Ascending aorta (tissue), 2 donors: ENCODE results near the gene PEX19. TPM values are rescaled to one million over a fixed set of nuclear protein-coding genes. Genes with fewer than 3 reads are reported as not detected.

Source experiments
- DNase-seq, 2 donors: peaks; one replicate each; pipeline ENCODE4 v3.0.0-alpha.2; 2019; ENCODE audit warnings: low spot score in 2 of 2
- H3K27ac ChIP-seq, 2 donors: fragments of 200-600 bp; sonication (generic); one replicate each; pipeline ENCODE4 v1.5.1; 2016 to 2017; ENCODE audit warnings: mild to moderate bottlenecking in 1 of 2
- H3K27me3 ChIP-seq: fragments of 200-600 bp; sonication (generic); one replicate; pipeline ENCODE4 v1.5.1; 2017
- H3K36me3 ChIP-seq, 2 donors: fragments of 200-600 bp; sonication (generic); one replicate each; pipeline ENCODE4 v1.5.1; 2016
- H3K4me1 ChIP-seq, 2 donors: fragments of 200-600 bp; sonication (generic); one replicate each; pipeline ENCODE4 v1.5.1; 2016 to 2017; ENCODE audit warnings: mild to moderate bottlenecking in 1 of 2
- H3K4me3 ChIP-seq, 2 donors: fragments of 200-600 bp; sonication (generic); one replicate each; pipeline ENCODE4 v1.5.1; 2016 to 2017; ENCODE audit warnings: mild to moderate bottlenecking in 1 of 2
- H3K9me3 ChIP-seq, 2 donors: fragments of 200-600 bp; sonication (generic); one replicate each; pipeline ENCODE4 v1.5.1; 2016
- intact Hi-C: fragments of 100-400 bp; cut with DNase I; formaldehyde crosslinking; loops from one replicate; pipeline ENCODE4 v1.15.1; 2023
- total RNA-seq: library from RNA; depleted of rRNA; stranded (reverse); fragments of >200 nt; gene quantifications from one replicate; pipeline ENCODE4 v1.1.0, GENCODE V29; 2016
- TF ChIP-seq, protein P1 (sequence below), 3 experiments: fragments of 200-600 bp in 2 of 3; fragments of 450-650 bp in 1 of 3; sonication (generic) in 2 of 3; IDR thresholded peaks; one replicate each; pipeline ENCODE4 v1.5.1; 2016 to 2019; ENCODE audit warnings: antibody characterized with exemption in 3 of 3, mild to moderate bottlenecking in 1 of 3, moderate library complexity in 1 of 3

Gene PEX19
- total RNA-seq, 1 donor from 2014 or later = 36.6 TPM

DNA sequence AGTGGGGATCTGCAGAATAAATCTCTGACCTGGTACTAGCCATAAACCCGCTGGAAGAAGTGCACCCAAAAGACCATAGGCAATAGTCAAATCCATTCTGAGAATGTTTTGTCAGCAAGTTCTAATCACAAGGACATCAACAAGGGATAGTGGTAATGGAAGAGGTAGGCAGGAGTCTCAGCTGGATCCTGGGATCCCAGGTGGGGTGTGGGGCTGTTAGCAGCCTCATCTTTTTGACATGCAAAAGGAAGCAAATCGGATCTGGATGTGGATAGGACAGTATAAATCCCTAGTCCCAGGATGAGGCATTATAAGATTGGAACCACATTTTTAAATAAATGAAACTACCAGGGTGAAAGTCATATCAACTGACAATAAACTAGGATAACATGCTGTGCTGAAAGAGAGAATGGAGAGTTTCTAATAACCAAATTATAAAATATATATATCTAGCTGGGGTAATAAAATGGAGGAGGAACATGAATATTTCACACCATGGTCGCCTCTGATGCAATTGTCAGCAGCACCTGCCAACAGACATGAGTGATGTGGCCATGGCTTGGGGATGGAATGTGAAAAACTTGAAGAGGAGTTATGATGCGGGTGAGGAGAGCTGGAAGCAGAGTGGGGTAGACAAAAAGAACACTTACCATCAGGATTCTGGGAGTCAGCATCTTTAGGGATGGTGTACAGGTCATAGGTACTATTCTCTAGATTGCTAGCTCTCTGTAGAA lies 23.7 kb upstream of the PEX19 start:
- no peak for DNase-seq
- intact Hi-C loops = no loop called here
- no peaks in the 10 kb centered on the region for H3K9me3 ChIP-seq

DNA sequence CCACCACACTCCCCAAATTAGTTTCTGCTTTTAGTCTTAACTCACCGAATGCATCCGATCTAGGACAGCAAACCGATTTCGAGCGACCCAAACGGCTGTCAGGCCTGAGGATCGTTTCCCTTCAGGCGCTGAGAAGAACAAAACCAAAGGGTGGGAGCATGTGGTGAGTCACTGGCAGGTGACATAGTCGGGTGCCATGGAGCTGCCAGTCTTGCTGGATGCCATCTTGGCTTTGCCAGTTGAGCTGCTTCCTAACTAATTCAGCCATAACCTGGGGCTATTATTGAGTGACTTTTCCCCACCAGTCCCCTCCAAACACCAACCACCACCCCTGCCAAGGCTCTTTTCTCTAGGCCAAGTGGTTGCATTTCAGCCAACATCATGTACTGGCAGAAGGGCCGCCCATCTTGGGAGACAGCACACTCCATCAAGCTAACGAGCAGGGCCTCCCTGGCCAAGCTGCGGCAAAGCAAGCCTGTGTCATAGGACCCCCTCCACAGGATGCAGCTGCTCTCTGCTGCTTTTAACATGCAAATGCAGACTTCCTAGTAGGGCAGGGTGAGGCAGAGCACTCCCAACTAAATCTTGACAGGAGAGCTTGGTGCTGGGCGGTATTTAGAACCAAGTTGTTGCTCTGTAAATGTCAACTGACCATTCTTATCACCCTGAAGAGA lies 22.3 kb upstream of the PEX19 start:
- intact Hi-C loops = no loop called here
- Histone ChIP-seq H3K27me3 (no peaks in the 10 kb centered on the region), H3K27ac (no peak overlapping the region), H3K9me3 (no peaks in the 10 kb centered on the region), H3K4me1 (no peaks in the 10 kb centered on the region), H3K4me3 (no peak overlapping the region), H3K36me3 (peaks cover 94 to 95% of the 10 kb centered on the region in 2 donors)
- no peak for DNase-seq
- TF ChIP-seq, protein P1, sequence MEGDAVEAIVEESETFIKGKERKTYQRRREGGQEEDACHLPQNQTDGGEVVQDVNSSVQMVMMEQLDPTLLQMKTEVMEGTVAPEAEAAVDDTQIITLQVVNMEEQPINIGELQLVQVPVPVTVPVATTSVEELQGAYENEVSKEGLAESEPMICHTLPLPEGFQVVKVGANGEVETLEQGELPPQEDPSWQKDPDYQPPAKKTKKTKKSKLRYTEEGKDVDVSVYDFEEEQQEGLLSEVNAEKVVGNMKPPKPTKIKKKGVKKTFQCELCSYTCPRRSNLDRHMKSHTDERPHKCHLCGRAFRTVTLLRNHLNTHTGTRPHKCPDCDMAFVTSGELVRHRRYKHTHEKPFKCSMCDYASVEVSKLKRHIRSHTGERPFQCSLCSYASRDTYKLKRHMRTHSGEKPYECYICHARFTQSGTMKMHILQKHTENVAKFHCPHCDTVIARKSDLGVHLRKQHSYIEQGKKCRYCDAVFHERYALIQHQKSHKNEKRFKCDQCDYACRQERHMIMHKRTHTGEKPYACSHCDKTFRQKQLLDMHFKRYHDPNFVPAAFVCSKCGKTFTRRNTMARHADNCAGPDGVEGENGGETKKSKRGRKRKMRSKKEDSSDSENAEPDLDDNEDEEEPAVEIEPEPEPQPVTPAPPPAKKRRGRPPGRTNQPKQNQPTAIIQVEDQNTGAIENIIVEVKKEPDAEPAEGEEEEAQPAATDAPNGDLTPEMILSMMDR (IDR thresholded peaks at IDR 0.05) = no peak

More for the DNA sequence above, 23.7 kb upstream of the PEX19 start:
- Histone ChIP-seq H3K4me1 (no peaks in the 10 kb centered on the region), H3K4me3 (no peak overlapping the region), H3K36me3 (peaks cover 98% of the 10 kb centered on the region in 2 donors), H3K27me3 (no peaks in the 10 kb centered on the region), H3K27ac (no peak overlapping the region)
- TF ChIP-seq, protein P1 (IDR thresholded peaks at IDR 0.05) = no peak

DNA sequence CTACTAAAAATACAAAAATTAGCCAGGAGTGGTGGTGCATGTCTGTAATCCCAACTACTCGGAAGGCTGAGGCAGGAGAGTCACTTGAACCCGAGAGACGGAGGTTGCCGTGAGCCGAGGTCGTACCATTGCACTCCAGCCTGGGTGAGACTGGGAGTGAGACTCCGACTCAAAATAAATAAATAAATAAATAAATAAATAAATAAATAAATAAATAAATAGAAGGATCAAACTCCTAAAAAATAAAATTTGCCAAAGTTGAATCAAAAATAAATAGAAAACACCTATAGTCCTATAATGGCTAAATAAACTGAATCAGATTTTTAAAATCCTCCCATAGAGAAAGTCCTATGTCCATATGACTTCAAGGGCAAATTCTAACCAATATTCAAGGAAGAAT lies 15.2 kb upstream of the PEX19 start:
- TF ChIP-seq, protein P1 (IDR thresholded peaks at IDR 0.05) = no peak
- Histone ChIP-seq H3K27me3 (no peaks in the 10 kb centered on the region), H3K9me3 (no peaks in the 10 kb centered on the region), H3K36me3 (peaks cover 67 to 79% of the 10 kb centered on the region in 2 donors), H3K4me1 (no peaks in the 10 kb centered on the region), H3K4me3 (no peak overlapping the region), H3K27ac (no peak overlapping the region)
- DNase-seq = no peak
- intact Hi-C loops = no loop called here

- intact Hi-C loops = no loop called here
- Histone ChIP-seq H3K4me3 (no peak overlapping the region), H3K4me1 (no peaks in the 10 kb centered on the region), H3K27ac (no peak overlapping the region), H3K27me3 (no peaks in the 10 kb centered on the region), H3K36me3 (peaks cover 86 to 90% of the 10 kb centered on the region in 2 donors), H3K9me3 (no peaks in the 10 kb centered on the region)
- TF ChIP-seq, protein P1 (IDR thresholded peaks at IDR 0.05) = no peak
- no peak for DNase-seq
Measured at GRCh38 chr1:160296036-160296435, 11.1 kb upstream of the PEX19 start.

DNA sequence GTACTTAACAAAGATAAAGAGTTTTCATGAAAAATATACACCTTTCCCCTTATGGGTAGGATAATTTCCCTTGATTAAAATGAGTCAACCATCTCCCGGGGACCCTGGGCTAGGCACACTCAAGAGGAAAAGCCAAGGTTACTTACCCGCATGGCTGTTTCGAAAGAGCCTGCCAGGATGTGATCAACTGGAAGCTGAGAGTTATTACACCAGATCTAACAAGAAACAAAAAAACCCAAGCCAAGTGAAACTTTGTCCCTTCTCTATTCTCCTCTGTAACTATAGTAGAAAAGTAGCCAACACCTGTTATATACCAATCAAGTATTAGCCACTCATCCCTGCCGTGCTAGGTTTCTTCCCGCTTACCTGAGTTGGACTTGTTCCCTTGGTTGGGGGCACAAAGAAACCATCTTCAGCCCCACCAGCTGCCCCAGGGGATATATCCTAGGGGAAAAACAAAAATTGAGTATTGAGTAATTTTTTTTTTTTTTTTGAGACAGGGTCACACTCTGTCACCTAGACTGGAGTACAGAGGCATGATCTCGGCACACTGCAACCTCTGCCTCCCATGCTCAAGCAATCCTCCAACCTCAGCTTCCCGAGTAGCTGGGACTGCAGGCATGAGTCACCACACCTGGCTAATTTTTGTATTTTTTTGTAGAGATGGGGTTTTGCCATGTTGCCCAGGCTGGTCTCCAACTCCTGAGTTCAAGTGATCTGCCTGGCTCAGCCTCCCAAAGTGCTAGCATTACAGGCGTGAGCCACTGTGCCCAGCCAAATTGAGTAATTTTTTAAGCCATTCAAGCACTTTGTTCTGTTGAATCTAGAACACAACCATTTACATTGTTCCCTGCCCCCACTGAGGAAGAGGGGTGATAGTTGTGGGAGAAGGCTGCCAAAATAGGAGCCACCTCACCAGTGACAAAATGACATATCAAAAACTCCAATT lies 8.4 kb upstream of the PEX19 start:
- no peaks in the 10 kb centered on the region for H3K9me3 ChIP-seq
- no peaks in the 10 kb centered on the region for H3K27me3 ChIP-seq
- no peak for DNase-seq
- intact Hi-C loops = loop anchor here (5.0 kb wide), 1 partner anchor 49 kb away; the partner anchor contains the start of genes COPA and NCSTN
- H3K36me3 ChIP-seq = peaks cover 92 to 98% of the 10 kb centered on the region in 2 donors
- TF ChIP-seq, protein P1 (IDR thresholded peaks at IDR 0.05) = no peak
- H3K27ac ChIP-seq = no peak overlapping the region
- H3K4me3 ChIP-seq = no peak overlapping the region
- no peaks in the 10 kb centered on the region for H3K4me1 ChIP-seq
